Measurements from ENCODE around the gene KIAA1958.
A peak's percentile ranks its signal among the peaks of the same experiment; 100 is the strongest.

KIAA1958 gene

DNA sequence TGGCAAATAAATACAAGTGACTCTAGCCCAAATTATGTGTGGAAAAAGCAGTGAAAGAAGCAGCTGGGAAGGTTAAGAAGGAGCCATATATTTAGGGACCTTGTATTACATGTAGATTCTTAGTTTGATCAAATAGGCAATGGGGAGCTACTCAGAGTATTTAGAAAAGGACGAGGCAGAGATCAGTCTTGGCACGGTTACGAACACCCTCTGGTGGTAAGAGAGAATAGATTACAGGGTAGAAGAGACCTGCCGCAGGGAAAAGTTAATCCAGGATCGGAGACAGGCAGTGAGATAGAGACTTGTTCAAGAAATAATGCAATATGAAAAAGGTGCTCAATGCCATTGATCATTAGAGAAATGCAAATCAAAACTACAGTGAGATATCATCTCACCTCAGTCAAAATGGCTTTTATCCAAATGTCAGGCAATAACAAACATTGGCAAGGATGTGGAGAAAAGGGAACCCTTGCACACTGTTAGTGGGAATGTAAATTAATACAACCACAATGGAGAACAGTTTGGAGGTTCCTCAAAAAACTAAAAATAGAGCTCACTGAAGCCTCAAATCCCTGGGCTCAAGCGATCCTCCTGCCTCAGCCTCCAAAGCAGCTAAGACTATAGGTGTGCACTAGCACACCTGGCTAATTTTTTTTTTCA, 219.3 kb downstream of the KIAA1958 start:
- H3K4me3 ChIP-seq (ENCODE audit: low read depth in 1 of 2, low read length in 2 of 2), result no peak overlapping the region
- no peaks in the 10 kb centered on the region for H3K27me3 ChIP-seq (ENCODE audit: control insufficient read depth in 1 of 2, insufficient read depth in 2 of 2, low read length in 2 of 2)
- no peaks in the 10 kb centered on the region for H3K4me1 ChIP-seq (ENCODE audit: control insufficient read depth in 1 of 2, insufficient read depth in 2 of 2, low read length in 2 of 2)
- peaks cover 0 to 22% of the 10 kb centered on the region in 2 donors for H3K36me3 ChIP-seq (ENCODE audit: control insufficient read depth in 1 of 2, insufficient read depth in 2 of 2, low read length in 2 of 2)
- no peak overlapping the region for H3K9ac ChIP-seq (ENCODE audit: low read depth in 1 of 2, low read length in 2 of 2)
- no peak overlapping the region for H3K27ac ChIP-seq (ENCODE audit: low read depth, low read length)
- no peaks in the 10 kb centered on the region for H3K9me3 ChIP-seq (ENCODE audit: control insufficient read depth in 1 of 2, low read length in 2 of 2)

DNA sequence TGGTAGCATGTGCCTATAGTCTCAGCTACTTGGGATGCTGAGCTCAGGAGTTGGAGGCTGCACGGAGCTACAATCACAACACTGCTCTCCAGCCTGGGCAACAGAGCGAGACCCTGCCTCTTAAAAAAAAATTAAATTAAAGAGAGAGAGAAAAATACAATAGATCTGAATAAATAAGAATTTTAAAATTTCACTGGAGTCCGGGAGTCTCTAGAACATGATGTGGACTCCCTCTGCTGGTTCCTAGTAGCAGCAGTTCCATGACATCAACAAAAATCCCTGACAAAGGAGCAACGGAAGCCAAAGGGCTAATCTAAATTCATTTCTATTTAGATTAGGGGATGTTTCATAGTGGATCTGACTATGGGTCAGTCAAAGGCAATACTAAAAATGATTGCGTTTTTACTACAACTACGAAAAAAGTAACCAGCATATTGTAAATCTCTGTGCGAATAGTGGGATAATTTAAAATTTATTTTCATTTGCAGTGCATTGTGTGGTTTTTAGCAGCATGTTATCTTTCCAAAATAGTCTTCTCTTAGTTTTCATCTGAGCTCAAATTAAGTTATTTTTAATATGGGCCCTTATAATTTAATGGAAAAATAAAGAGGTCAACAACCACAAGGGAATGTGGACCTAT, 224.5 kb downstream of the KIAA1958 start:
- Histone ChIP-seq H3K4me1 (ENCODE audit: control insufficient read depth in 1 of 2, insufficient read depth in 2 of 2, low read length in 2 of 2) (peaks cover 0 to 3% of the 10 kb centered on the region in 2 donors), H3K4me3 (ENCODE audit: low read depth in 1 of 2, low read length in 2 of 2) (no peak overlapping the region), H3K27me3 (ENCODE audit: control insufficient read depth in 1 of 2, insufficient read depth in 2 of 2, low read length in 2 of 2) (no peaks in the 10 kb centered on the region), H3K27ac (ENCODE audit: low read depth, low read length) (no peak overlapping the region), H3K36me3 (ENCODE audit: control insufficient read depth in 1 of 2, insufficient read depth in 2 of 2, low read length in 2 of 2) (peaks cover 0 to 29% of the 10 kb centered on the region in 2 donors), H3K9ac (ENCODE audit: low read depth in 1 of 2, low read length in 2 of 2) (no peak overlapping the region), H3K9me3 (ENCODE audit: control insufficient read depth in 1 of 2, low read length in 2 of 2) (no peaks in the 10 kb centered on the region)

DNA sequence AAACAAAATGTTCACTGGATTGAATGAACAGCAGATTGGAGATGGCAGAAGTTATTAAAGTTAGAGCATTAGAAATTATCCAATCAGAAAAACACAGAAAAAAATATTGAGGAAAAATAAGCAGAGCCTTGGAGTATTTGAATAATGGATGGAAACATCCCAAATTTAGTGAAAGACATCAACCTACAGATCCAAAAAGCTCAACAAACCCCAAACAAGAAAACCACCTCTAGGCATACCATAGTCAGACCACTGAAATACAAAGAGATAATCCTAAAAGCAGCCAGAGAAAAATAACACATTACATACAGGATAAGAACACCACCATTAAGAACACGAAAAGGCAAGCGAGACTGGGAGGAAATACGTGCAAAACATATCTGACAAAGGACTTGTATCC, 226.1 kb downstream of the KIAA1958 start:
- H3K4me3 ChIP-seq (ENCODE audit: low read depth in 1 of 2, low read length in 2 of 2), result no peak overlapping the region
- peaks cover 8 to 12% of the 10 kb centered on the region in 2 donors for H3K4me1 ChIP-seq (ENCODE audit: control insufficient read depth in 1 of 2, insufficient read depth in 2 of 2, low read length in 2 of 2)
- H3K27ac ChIP-seq (ENCODE audit: low read depth, low read length), result no peak overlapping the region
- H3K27me3 ChIP-seq (ENCODE audit: control insufficient read depth in 1 of 2, insufficient read depth in 2 of 2, low read length in 2 of 2), result no peaks in the 10 kb centered on the region
- no peaks in the 10 kb centered on the region for H3K9me3 ChIP-seq (ENCODE audit: control insufficient read depth in 1 of 2, low read length in 2 of 2)
- peaks cover 0 to 29% of the 10 kb centered on the region in 2 donors for H3K36me3 ChIP-seq (ENCODE audit: control insufficient read depth in 1 of 2, insufficient read depth in 2 of 2, low read length in 2 of 2)
- no peak overlapping the region for H3K9ac ChIP-seq (ENCODE audit: low read depth in 1 of 2, low read length in 2 of 2)

DNA sequence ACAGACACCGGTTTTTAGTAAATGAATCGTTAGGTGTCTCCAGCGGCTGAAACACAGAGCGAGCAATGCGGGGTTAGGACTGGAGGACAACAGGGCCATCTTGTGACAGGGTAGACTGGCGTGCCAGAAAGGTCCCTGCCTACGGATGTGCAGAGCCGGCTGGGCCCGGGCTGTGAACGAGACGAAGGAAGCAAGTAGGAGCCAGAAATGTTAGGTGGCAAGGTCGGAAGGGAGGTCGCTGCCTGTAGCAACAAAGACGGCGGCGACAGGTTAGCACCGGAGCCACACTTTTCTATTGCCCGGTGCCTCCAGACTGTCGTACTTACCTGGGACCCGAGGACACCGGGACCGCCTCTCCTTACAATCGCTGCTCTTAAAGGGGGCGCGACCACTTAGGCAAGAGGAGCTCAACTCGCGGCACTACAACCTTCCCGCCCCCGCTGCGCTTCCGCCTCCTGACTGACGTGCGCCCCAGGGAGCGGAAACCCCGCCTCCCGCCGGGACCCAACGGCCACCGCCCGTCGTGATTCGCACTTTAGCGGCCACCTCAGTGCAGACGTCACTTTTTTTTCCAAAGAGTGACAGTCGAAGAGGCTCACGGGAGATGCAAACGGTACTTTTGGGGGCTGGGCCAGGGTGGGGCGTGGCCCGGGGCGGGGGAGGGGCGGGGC, 231.2 kb downstream of the KIAA1958 start, which contains the start of gene INIP:
INIP (minus strand) TSS at position 457 of the 671 bp plus-strand sequence. CDS start 1,632 bp downstream, outside the sequence.
- peaks cover 0 to 11% of the 10 kb centered on the region in 2 donors for H3K36me3 ChIP-seq (ENCODE audit: control insufficient read depth in 1 of 2, insufficient read depth in 2 of 2, low read length in 2 of 2)
- peak within 1 kb of the TSS; percentile 96 to 98 for H3K4me3 ChIP-seq (ENCODE audit: low read depth in 1 of 2, low read length in 2 of 2)
- H3K4me1 ChIP-seq (ENCODE audit: control insufficient read depth in 1 of 2, insufficient read depth in 2 of 2, low read length in 2 of 2), result peaks cover 9 to 12% of the 10 kb centered on the region in 2 donors
- H3K9me3 ChIP-seq (ENCODE audit: control insufficient read depth in 1 of 2, low read length in 2 of 2), result no peaks in the 10 kb centered on the region
- H3K9ac ChIP-seq (ENCODE audit: low read depth in 1 of 2, low read length in 2 of 2), result peak within 1 kb of the TSS; percentile 98 to 99
- H3K27ac ChIP-seq (ENCODE audit: low read depth, low read length), result peak within 1 kb of the TSS; percentile 91
- H3K27me3 ChIP-seq (ENCODE audit: control insufficient read depth in 1 of 2, insufficient read depth in 2 of 2, low read length in 2 of 2), result no peaks in the 10 kb centered on the region
